Measurements from ENCODE around the gene RFNG.

DNA sequence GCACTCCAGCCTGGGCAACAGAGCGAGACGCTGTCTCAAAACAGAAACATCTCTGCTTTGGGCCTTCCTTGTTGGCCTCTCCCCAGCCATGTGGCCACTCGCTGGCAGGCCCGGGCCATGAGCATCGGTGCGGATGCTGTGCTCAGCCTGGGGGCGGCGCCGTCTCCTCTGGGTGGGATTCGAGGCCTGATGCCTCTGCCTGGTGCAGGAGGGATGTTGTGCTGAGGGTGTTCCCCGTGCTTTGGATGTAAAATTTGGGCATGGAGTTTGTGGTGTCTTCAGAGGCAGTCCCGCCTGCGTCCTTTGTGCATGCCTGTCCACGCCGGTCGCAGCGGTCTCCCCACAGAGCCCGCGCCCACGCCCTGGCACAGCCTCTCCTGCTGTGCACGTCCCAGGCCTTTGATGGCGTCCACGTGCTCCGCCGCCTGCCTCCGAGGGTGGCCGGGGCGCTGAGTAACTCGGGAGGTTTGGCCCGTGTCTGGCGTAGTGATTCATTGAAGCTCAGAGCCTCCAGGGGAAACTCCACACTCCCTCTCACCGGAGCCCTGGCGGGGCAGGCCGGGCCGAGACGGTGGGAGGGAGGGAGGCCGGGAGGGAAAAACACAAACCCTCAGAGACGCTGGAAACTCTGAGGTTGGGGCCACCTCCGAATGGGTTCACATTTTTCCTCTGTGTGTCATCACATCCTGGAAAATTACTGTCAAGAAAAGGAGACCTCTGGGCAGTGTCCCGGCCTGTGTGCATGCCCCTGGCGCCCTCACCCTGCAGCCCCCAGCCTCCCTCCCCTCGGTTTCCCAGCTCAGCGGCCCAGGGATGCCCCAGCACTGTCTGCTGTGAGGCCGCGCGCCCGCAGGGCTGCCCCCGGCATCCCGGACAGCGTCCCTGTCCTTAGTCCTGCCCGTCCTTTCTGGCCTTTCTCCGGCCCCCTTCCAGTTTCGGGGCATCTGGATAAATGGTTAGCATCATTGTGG lies 47.9 kb downstream of the RFNG start:
- TF ChIP-seq, protein P1, sequence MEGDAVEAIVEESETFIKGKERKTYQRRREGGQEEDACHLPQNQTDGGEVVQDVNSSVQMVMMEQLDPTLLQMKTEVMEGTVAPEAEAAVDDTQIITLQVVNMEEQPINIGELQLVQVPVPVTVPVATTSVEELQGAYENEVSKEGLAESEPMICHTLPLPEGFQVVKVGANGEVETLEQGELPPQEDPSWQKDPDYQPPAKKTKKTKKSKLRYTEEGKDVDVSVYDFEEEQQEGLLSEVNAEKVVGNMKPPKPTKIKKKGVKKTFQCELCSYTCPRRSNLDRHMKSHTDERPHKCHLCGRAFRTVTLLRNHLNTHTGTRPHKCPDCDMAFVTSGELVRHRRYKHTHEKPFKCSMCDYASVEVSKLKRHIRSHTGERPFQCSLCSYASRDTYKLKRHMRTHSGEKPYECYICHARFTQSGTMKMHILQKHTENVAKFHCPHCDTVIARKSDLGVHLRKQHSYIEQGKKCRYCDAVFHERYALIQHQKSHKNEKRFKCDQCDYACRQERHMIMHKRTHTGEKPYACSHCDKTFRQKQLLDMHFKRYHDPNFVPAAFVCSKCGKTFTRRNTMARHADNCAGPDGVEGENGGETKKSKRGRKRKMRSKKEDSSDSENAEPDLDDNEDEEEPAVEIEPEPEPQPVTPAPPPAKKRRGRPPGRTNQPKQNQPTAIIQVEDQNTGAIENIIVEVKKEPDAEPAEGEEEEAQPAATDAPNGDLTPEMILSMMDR (IDR thresholded peaks at IDR 0.05): no peak
- TF ChIP-seq POLR2A (IDR thresholded peaks at IDR 0.05): no peak

Data from thyroid gland (tissue), 4 donors.